ENCODE results near the gene C1QC.

Gene C1QC

GRCh38 chr1:22619252-22619651 is 24.2 kb upstream of the C1QC start:
- DNase-seq (ENCODE audit: low spot score) (no peak), FAIRE-seq (no peak)

GRCh38 chr1:22619798-22620197 is 23.6 kb upstream of the C1QC start:
- no peak for DNase-seq (ENCODE audit: low spot score)

GRCh38 chr1:22621761-22622160 is 21.7 kb upstream of the C1QC start:
- FAIRE-seq = no peak
- DNase-seq (ENCODE audit: low spot score) = no peak

More at GRCh38 chr1:22619798-22620197, 23.6 kb upstream of the C1QC start:
- FAIRE-seq = no peak

- DNase-seq (ENCODE audit: low spot score) (no peak), FAIRE-seq (no peak)
Observed at GRCh38 chr1:22625262-22625925, 18.0 kb upstream of the C1QC start.

GRCh38 chr1:22626237-22627157 is 16.9 kb upstream of the C1QC start:
- FAIRE-seq (no peak), DNase-seq (ENCODE audit: low spot score) (no peak)

GRCh38 chr1:22627331-22627730 is 16.1 kb upstream of the C1QC start:
- DNase-seq (ENCODE audit: low spot score) = no peak
- no peak for FAIRE-seq

- no peak for FAIRE-seq
- no peak for DNase-seq (ENCODE audit: low spot score)
Observed at GRCh38 chr1:22628698-22629444, 14.6 kb upstream of the C1QC start.

GRCh38 chr1:22629886-22630285 is 13.5 kb upstream of the C1QC start:
- FAIRE-seq (no peak), DNase-seq (ENCODE audit: low spot score) (no peak)

- FAIRE-seq (no peak), DNase-seq (ENCODE audit: low spot score) (no peak)
Observed at GRCh38 chr1:22633697-22634463, 9.6 kb upstream of the C1QC start.

- DNase-seq (ENCODE audit: low spot score) (no peak), FAIRE-seq (no peak)
Observed at GRCh38 chr1:22635436-22635835, 8.0 kb upstream of the C1QC start.

- FAIRE-seq = no peak
Observed at GRCh38 chr1:22636353-22636752, 7.1 kb upstream of the C1QC start, which contains the start of gene C1QA. Gene C1QA, plus strand, starts transcription at chr1:22636628. Its CDS starts 989 bp downstream, at chr1:22637617.

GRCh38 chr1:22636927-22637326 is 6.5 kb upstream of the C1QC start:
- FAIRE-seq (no peak), DNase-seq (ENCODE audit: low spot score) (no peak)

More at GRCh38 chr1:22636353-22636752, 7.1 kb upstream of the C1QC start, which contains the start of gene C1QA:
- DNase-seq (ENCODE audit: low spot score) = no peak

GRCh38 chr1:22637907-22638445 is 5.5 kb upstream of the C1QC start:
- DNase-seq (ENCODE audit: low spot score) (no peak), FAIRE-seq (no peak)

- FAIRE-seq (no peak), DNase-seq (ENCODE audit: low spot score) (no peak)
Observed at GRCh38 chr1:22638476-22639234, 4.8 kb upstream of the C1QC start.

GRCh38 chr1:22639286-22639685 is 4.1 kb upstream of the C1QC start:
- FAIRE-seq (no peak), DNase-seq (ENCODE audit: low spot score) (no peak)

- FAIRE-seq = no peak
- no peak for DNase-seq (ENCODE audit: low spot score)
Observed at GRCh38 chr1:22641247-22641646, 2.2 kb upstream of the C1QC start.

GRCh38 chr1:22641906-22642636 is 1.4 kb upstream of the C1QC start:
- FAIRE-seq (no peak), DNase-seq (ENCODE audit: low spot score) (no peak)

- no peak for FAIRE-seq
Observed at GRCh38 chr1:22643928-22644327, 495 bp downstream of the C1QC start.

GRCh38 chr1:22645931-22646330 is 2.5 kb downstream of the C1QC start:
- DNase-seq (ENCODE audit: low spot score) (no peak), FAIRE-seq (no peak)

More at GRCh38 chr1:22643928-22644327, 495 bp downstream of the C1QC start:
- no peak for DNase-seq (ENCODE audit: low spot score)
